GM12864 (cell line): Measurements from ENCODE around the gene TRIO.
"Not testable (repeated sequence)": the region's sequence is repeated elsewhere in the genome, so short reads cannot be mapped to it uniquely, and the experiment has no call there.

ENCODE experiments used
- DNase-seq: peaks from one replicate; pipeline ENCODE4 v3.0.0-alpha.2; 2011; ENCODE audit warnings: low read depth
- H3K4me3 ChIP-seq: 2 replicates; pipeline ENCODE4 v1.5.1; 2011; ENCODE audit warnings: mild to moderate bottlenecking, low read depth, low read length, control low read depth
- CTCF ChIP-seq: IDR thresholded peaks from 2 replicates; pipeline ENCODE4 v1.5.1; 2011; ENCODE audit warnings: low read depth, mild to moderate bottlenecking, moderate library complexity, low read length, control low read depth, inconsistent platforms; ENCODE audit errors: missing control alignments

The TRIO gene

GRCh38 chr5:14380712-14381111 is 237.6 kb downstream of the TRIO start:
- TF ChIP-seq CTCF: no peak
- no peak for DNase-seq
- no peak overlapping the region for H3K4me3 ChIP-seq

DNA sequence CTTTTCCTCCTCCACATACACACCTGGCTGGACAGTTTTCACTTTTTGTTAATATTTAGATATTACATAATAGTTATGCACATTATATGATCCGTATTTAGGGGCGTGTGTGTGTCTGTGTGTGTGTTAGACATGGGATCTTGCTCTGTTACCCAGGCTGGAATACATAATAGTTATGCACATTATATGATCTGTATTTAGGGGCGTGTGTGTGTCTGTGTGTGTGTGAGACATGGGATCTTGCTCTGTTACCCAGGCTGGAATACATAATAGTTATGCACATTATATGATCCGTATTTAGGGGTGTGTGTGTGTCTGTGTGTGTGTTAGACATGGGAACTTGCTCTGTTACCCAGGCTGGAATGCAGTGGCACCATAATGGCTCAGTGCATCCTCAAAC is 239.5 kb downstream of the TRIO start:
- no peak overlapping the region for H3K4me3 ChIP-seq
- no peak for TF ChIP-seq CTCF
- DNase-seq: no peak

DNA sequence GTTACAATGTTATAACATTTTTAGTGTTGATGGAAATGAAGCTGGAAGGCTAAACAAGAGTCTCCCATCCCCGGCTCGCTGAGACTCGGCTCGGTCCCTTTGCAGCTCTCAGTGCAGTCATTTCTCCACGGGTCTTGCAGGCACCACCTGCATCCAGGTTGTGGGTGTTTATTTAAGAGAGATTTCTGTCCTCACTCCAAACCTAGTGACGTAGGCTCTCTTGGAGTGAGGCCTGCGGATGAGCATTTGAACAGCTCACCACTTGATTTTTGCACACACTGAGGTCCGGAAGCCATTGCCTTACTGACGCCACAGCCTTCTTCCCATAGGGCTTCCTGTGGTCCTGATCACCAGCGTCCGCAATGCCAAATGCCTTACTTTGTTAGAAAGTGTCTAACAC is 240.8 kb downstream of the TRIO start:
- DNase-seq: no peak
- TF ChIP-seq CTCF: no peak
- no peak overlapping the region for H3K4me3 ChIP-seq

GRCh38 chr5:14385019-14385418 is 241.9 kb downstream of the TRIO start:
- DNase-seq: no peak
- H3K4me3 ChIP-seq: no peak overlapping the region
- TF ChIP-seq CTCF: no peak

DNA sequence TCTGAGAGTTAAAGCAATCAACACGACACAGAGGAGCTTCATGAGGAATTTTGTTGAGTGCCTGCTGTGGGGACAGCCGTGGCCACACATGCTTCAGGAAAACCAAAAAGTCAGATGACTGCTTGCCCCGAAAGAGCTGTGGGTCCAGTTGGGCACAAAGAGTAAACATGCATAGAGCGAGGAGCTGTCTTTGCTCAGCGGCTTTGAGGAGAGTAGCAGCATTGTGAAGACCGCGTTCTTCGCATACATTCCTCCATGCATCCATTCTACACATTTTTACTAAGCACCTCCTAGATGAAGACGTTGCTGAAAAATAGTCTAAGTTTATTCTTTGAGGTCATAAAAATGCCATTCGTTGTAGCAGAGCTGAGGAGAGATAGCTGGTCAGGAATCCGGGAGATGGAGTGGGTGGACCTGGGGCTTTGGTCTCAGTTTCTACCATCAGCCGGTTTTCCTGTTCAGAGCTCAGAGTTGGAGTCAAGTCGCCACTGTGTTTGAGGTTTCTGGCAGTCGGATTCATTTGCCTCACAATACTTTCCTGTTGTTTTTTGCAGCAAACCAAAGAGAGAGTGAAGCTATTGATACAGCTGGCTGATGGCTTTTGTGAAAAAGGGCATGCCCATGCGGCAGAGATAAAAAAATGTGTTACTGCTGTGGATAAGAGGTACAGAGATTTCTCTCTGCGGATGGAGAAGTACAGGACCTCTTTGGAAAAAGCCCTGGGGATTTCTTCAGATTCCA is 243.9 kb downstream of the TRIO start:
- DNase-seq: no peak
- H3K4me3 ChIP-seq: no peak overlapping the region
- TF ChIP-seq CTCF: no peak

- no peak overlapping the region for H3K4me3 ChIP-seq
- TF ChIP-seq CTCF: no peak
- no peak for DNase-seq
Observed at GRCh38 chr5:14388741-14389140, 245.6 kb downstream of the TRIO start.

DNA sequence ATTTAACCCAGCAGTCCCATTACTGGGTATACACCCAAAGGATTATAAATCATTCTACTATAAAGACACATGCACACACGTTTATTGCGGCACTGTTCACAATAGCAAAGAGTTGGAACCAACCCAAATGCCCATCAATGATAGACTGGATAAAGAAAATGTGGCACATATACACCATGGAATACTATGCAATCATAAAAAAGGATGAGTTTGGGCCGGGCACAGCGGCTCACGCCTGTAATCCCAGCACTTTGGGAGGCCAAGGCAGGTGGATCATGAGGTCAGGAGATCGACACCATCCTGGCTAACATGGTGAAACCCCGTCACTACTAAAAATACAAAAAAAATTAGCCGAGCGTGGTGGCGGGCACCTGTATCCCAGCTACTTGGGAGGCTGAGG is 249.4 kb downstream of the TRIO start:
- DNase-seq, H3K4me3 ChIP-seq: not testable (repeated sequence)
